Measurements from ENCODE around the gene CDC42BPA.

DNA sequence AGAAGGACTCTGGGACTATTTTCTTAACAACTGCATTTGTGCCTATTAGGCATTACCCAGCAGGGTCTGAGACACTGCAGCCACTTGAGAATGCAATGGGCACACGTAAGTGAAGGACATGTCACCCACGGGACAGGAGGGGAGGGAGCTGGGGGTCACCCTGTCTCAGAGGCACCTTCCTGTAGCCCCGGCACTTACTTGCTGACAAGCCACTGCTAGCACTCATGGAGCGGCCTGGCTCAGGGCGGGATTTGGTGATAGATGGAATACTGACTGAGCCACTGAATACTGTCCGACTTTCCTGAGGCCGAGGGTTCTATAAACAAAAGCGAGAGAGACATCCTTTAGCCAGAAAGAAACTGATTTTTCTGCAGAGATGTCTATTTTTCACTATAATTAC lies 313.5 kb downstream of the CDC42BPA start:
- TF ChIP-seq POLR2A (IDR thresholded peaks at IDR 0.05): no peak
- TF ChIP-seq, protein P1, sequence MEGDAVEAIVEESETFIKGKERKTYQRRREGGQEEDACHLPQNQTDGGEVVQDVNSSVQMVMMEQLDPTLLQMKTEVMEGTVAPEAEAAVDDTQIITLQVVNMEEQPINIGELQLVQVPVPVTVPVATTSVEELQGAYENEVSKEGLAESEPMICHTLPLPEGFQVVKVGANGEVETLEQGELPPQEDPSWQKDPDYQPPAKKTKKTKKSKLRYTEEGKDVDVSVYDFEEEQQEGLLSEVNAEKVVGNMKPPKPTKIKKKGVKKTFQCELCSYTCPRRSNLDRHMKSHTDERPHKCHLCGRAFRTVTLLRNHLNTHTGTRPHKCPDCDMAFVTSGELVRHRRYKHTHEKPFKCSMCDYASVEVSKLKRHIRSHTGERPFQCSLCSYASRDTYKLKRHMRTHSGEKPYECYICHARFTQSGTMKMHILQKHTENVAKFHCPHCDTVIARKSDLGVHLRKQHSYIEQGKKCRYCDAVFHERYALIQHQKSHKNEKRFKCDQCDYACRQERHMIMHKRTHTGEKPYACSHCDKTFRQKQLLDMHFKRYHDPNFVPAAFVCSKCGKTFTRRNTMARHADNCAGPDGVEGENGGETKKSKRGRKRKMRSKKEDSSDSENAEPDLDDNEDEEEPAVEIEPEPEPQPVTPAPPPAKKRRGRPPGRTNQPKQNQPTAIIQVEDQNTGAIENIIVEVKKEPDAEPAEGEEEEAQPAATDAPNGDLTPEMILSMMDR (IDR thresholded peaks at IDR 0.05): no peak

Measured in testis (tissue), 2 donors.